ENCODE measurements around the gene NDUFAF5. TPM values are rescaled to one million over a fixed set of nuclear protein-coding genes. Genes with fewer than 3 reads are reported as not detected.
A peak's percentile ranks its signal among the peaks of the same experiment; 100 is the strongest.

Gene NDUFAF5
- polyA plus RNA-seq, 3 donors: 5.9 to 15.2 (median 7.8) TPM

DNA sequence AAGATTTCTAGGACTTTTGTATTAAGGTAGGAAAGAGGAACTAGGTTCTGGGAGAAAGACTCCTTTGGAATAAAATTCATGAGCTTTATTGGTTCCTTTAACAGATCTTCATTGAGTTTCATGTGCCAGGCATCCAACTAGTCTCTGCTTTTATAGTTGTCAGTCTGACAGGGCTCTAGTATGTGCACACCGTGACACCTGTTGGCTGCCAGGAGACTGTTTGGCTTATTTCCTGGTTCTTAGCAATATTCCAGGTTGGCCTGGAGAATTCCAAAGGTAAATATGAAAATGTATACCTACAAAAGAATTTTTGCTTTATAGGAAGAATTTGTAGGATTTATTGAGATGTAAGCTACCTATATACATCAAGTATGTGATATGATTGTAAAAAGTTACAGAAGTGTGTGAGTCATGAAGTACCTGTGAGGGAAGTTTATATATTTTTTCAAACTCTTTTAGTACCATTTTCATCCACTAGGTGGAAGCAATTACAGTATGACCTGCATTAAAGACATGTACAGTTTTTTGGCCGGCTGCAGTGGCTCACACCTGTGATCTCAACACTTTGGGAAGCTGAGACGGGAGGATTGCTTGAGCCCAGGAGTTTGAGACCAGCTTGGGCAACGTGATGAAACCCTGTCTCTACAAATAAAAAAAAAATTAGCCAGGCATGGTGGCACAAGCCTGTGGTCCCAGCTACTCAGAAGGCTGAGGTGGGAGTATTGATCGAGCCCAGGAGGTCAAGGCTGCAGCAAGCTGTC is 35.2 kb downstream of the NDUFAF5 start:
- Histone ChIP-seq H3K9me3 (replicated peaks in 1 of 2; ENCODE audit: control insufficient read depth in 1 of 2, insufficient read depth in 1 of 2, low read length in 2 of 2) (no peaks in the 10 kb centered on the region), H3K36me3 (replicated peaks in 1 of 2; ENCODE audit: control insufficient read depth in 1 of 2, insufficient read depth in 2 of 2, low read length in 2 of 2) (peaks cover 36 to 39% of the 10 kb centered on the region in 2 donors), H3K79me2 (ENCODE audit: insufficient read depth, low read length) (no peaks in the 10 kb centered on the region), H4K20me1 (ENCODE audit: insufficient read depth, low read length) (no peaks in the 10 kb centered on the region), H3K4me2 (replicated peaks; ENCODE audit: extremely low read depth, low read length, poor library complexity, severe bottlenecking) (no peak overlapping the region), H3K27ac (ENCODE audit: low read depth in 1 of 2, low read length in 2 of 2) (no peak overlapping the region), H3K4me1 (ENCODE audit: control insufficient read depth in 1 of 2, insufficient read depth in 2 of 2, low read length in 2 of 2) (peaks cover 11 to 13% of the 10 kb centered on the region in 2 donors), H3K27me3 (ENCODE audit: control insufficient read depth in 2 of 2, insufficient read depth in 2 of 2, low read length in 2 of 2) (no peaks in the 10 kb centered on the region), H2AFZ (ENCODE audit: insufficient read depth, low read depth, low read length, poor library complexity, severe bottlenecking) (no peak overlapping the region), H3K4me3 (replicated peaks in 1 of 3; ENCODE audit: low read depth in 2 of 3, low read length in 3 of 3) (no peak overlapping the region), H3K9ac (ENCODE audit: insufficient read depth, low read length, poor library complexity, severe bottlenecking) (no peak overlapping the region)
- 100% methylated on average over 1 of the region's 5 CpGs for WGBS (ENCODE audit: insufficient coverage)
- Mint-ChIP-seq H3K4me1 (peaks cover 17% of the 10 kb centered on the region), H3K27me3 (ENCODE audit: low read depth in 3 of 3) (peaks cover 0 to 5% (median 0%) of the 10 kb centered on the region in 3 donors), H3K27ac (no peak overlapping the region), H3K4me3 (no peak overlapping the region), H3K9me3 (peaks cover 0 to 3% (median 0%) of the 10 kb centered on the region in 7 donors), H3K36me3 (peaks cover 32 to 34% of the 10 kb centered on the region in 2 donors)
- peak; percentile 24 to 52 (median 51) for DNase-seq
- TF ChIP-seq, protein P1, sequence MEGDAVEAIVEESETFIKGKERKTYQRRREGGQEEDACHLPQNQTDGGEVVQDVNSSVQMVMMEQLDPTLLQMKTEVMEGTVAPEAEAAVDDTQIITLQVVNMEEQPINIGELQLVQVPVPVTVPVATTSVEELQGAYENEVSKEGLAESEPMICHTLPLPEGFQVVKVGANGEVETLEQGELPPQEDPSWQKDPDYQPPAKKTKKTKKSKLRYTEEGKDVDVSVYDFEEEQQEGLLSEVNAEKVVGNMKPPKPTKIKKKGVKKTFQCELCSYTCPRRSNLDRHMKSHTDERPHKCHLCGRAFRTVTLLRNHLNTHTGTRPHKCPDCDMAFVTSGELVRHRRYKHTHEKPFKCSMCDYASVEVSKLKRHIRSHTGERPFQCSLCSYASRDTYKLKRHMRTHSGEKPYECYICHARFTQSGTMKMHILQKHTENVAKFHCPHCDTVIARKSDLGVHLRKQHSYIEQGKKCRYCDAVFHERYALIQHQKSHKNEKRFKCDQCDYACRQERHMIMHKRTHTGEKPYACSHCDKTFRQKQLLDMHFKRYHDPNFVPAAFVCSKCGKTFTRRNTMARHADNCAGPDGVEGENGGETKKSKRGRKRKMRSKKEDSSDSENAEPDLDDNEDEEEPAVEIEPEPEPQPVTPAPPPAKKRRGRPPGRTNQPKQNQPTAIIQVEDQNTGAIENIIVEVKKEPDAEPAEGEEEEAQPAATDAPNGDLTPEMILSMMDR (IDR thresholded peaks at IDR 0.05): peak; percentile 85
- intact Hi-C loops (cut with micrococcal nuclease): loop anchor here in 1 of 2 donors (5.0 kb wide), 1 partner anchor 237 kb away; no protein-coding TSS in a partner anchor

DNA sequence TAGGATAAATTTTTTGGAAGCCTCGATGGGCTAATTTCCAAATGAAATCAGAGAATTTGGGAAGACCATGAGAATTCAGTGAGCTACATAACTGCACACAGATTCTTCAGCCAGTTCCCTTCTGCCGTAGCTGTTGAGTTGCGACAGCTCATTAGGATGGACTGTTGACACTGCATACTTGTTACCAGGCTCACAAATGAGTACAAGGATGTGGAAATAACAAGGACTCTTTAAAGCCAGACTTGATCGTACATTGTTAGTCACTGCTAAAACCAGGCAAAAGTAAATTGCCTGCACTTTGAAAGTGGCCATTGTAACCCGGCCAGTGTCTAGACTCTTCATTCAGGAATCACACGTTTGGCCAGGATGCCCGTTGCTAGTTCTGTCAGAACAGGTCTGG is 37.0 kb downstream of the NDUFAF5 start:
- peaks cover 19 to 21% of the 10 kb centered on the region in 2 donors for H3K36me3 ChIP-seq (replicated peaks in 1 of 2; ENCODE audit: control insufficient read depth in 1 of 2, insufficient read depth in 2 of 2, low read length in 2 of 2)
- Mint-ChIP-seq H3K4me1 (peaks cover 33% of the 10 kb centered on the region), H3K4me3 (no peak overlapping the region), H3K36me3 (peaks cover 17 to 19% of the 10 kb centered on the region in 2 donors), H3K27me3 (ENCODE audit: low read depth in 3 of 3) (peaks cover 0 to 5% (median 0%) of the 10 kb centered on the region in 3 donors), H3K27ac (no peak overlapping the region), H3K9me3 (peaks cover 0 to 3% (median 0%) of the 10 kb centered on the region in 7 donors)
- H3K4me1 ChIP-seq (ENCODE audit: control insufficient read depth in 1 of 2, insufficient read depth in 2 of 2, low read length in 2 of 2): peaks cover 25 to 28% of the 10 kb centered on the region in 2 donors
- H3K4me3 ChIP-seq (replicated peaks in 1 of 3; ENCODE audit: low read depth in 2 of 3, low read length in 3 of 3): no peak overlapping the region
- H3K79me2 ChIP-seq (ENCODE audit: insufficient read depth, low read length): no peaks in the 10 kb centered on the region
- no peak overlapping the region for H3K27ac ChIP-seq (ENCODE audit: low read depth in 1 of 2, low read length in 2 of 2)
- H3K4me2 ChIP-seq (replicated peaks; ENCODE audit: extremely low read depth, low read length, poor library complexity, severe bottlenecking): no peak overlapping the region
- 66% methylated on average over 7 of the region's 7 CpGs for WGBS (ENCODE audit: insufficient coverage)
- H3K9me3 ChIP-seq (replicated peaks in 1 of 2; ENCODE audit: control insufficient read depth in 1 of 2, insufficient read depth in 1 of 2, low read length in 2 of 2): no peaks in the 10 kb centered on the region
- no peaks in the 10 kb centered on the region for H4K20me1 ChIP-seq (ENCODE audit: insufficient read depth, low read length)
- no peaks in the 10 kb centered on the region for H3K27me3 ChIP-seq (ENCODE audit: control insufficient read depth in 2 of 2, insufficient read depth in 2 of 2, low read length in 2 of 2)
- intact Hi-C loops (cut with micrococcal nuclease): loop anchor here (2.0 to 5.0 kb wide), 2 partner anchors 233 to 235 kb away; no protein-coding TSS in a partner anchor
- no peak overlapping the region for H3K9ac ChIP-seq (ENCODE audit: insufficient read depth, low read length, poor library complexity, severe bottlenecking)
- peak; percentile 7 to 23 (median 8) for DNase-seq
- TF ChIP-seq, protein P1 (IDR thresholded peaks at IDR 0.05): no peak
- no peak overlapping the region for H2AFZ ChIP-seq (ENCODE audit: insufficient read depth, low read depth, low read length, poor library complexity, severe bottlenecking)
